ENCODE measurements around the gene ZNF524.
A peak's percentile ranks its signal among the peaks of the same experiment; 100 is the strongest.

ZNF524 gene

DNA sequence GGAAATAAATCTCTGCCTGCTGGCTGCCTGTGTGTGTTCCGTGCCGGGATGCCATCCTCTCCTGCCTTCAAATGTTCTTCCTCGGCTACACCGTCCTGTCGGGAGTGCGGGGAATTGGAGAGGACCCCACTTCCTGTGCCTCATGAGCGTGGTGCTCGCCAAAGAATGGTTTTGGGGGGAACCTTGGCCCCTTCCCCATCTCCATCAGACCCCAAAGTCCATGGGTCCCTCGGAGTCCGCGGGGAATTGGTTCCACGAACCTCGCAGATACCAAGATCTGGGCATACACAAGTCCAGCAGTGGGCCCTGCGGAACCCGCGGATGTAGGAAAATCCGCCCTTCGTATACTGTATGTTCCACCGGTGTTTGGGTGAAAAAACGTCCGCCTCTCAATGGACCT, 3.0 kb downstream of the ZNF524 start:
- no peak for DNase-seq

DNA sequence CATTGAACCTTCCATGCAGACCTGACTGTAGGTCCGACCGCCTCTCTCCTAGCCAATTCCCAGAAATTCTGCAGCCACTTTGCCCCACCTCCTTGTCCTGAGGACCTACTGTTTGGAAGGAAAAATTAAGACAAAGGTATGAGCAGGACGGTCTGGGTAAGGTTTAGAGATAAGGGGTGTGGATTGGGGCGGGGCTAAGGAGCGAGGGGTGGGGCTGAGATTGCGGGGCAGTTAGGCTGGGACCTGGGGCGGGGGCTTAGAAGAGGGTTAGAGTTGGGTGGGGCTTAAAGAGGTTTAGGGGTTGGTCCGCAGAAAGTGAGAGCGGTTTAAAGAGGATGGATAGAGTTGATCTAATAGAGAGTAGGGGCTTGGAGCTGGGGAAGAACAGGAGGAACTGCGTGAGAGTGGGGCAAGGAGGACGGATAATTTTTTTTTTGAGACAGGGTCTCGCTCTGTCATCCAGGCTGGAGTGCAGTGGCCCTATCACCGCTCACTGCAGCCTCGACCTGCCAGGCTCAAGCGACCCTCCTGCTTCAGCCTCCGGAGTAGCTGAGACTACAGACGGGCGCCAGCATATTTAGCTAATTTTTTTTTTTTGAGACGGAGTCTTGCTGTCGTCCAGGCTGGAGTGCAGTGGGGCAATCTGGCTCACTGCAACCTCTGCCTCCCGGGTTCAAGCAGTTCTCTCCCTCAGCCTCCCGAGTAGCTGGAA, 3.6 kb downstream of the ZNF524 start:
- DNase-seq: no peak

- DNase-seq: peak; percentile 98
Measured at GRCh38 chr19:55605207-55605636, 5.1 kb downstream of the ZNF524 start.

GRCh38 chr19:55605637-55606470, 5.8 kb downstream of the ZNF524 start, which contains the start of gene ZNF865:
Gene ZNF865 (plus strand): TSS chr19:55605647. CDS start chr19:55613619, 7,972 bp downstream.
- DNase-seq: peak; percentile 73

- DNase-seq: no peak
Measured at GRCh38 chr19:55606471-55606787, 6.3 kb downstream of the ZNF524 start.

DNA sequence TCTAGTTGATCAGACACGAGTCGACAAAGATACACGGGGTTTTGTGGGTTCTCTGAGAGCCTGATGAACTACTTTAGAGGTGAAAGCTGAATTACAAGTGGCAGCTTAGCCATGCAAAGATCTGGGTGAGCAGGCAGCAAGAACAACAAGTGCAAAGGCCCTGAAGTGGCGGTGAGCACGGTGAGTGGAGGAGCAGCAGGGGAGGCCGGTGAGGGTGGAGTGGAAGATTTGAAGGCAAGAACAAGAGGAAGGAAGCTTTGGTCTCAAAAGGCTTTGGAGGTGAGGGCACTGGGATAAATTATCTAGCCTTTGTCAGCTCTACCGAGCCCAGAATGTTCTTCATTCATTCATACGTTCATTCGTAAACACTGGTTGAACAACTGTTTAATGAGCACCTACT, 6.7 kb downstream of the ZNF524 start:
- DNase-seq: no peak

GRCh38 chr19:55609326-55609725, 9.2 kb downstream of the ZNF524 start:
- DNase-seq: no peak

GRCh38 chr19:55611300-55611982, 11.4 kb downstream of the ZNF524 start:
- no peak for DNase-seq

DNA sequence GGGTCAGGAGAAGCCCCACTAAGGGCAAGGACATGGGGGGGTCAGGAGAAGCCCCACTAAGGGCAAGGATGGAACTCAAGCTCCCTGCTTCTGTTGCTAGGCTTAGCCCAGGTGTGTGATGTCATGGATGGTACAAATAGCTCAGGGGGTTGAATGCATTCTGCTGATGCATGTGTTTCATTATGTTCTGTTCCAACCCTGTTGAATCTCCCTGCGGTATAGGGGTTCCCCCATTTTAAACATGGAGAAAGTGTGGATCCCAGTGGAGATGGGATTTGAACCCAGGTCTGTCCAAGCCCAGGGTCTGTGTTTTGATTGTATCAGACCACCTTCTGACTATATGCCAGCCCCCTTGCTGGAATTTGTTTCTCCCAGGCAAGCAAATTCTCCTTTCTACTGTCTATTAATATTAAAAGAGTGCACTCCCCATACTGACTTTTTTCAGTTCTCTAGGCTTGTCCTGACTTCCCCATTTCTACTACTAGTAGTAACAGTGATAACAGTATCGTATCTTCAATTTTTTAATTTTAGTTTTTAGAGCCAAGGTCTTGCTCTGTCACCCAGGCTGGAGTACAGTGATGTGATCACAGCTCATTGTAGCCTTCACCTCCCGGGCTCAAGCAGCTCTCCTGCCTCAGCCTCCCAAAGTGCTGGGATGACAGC, 12.0 kb downstream of the ZNF524 start:
- DNase-seq: no peak

DNA sequence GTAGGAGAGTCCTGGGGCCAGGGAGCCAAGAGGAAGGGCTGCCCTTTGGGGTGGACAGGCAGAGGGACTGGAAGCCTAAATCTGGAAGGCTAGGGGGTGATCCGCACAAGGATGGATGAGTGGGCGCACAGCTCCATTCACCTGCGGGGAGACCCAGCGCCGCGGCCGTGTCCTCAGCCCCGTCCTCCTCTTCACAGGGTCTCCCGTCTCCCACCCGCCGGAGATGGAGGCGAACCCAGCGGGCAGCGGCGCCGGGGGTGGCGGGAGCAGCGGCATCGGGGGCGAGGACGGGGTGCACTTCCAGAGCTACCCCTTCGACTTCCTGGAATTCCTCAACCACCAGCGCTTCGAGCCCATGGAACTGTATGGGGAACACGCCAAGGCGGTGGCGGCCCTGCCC, 13.3 kb downstream of the ZNF524 start:
- DNase-seq: no peak

- DNase-seq: no peak
Measured at GRCh38 chr19:55613930-55614710, 14.0 kb downstream of the ZNF524 start.

DNA sequence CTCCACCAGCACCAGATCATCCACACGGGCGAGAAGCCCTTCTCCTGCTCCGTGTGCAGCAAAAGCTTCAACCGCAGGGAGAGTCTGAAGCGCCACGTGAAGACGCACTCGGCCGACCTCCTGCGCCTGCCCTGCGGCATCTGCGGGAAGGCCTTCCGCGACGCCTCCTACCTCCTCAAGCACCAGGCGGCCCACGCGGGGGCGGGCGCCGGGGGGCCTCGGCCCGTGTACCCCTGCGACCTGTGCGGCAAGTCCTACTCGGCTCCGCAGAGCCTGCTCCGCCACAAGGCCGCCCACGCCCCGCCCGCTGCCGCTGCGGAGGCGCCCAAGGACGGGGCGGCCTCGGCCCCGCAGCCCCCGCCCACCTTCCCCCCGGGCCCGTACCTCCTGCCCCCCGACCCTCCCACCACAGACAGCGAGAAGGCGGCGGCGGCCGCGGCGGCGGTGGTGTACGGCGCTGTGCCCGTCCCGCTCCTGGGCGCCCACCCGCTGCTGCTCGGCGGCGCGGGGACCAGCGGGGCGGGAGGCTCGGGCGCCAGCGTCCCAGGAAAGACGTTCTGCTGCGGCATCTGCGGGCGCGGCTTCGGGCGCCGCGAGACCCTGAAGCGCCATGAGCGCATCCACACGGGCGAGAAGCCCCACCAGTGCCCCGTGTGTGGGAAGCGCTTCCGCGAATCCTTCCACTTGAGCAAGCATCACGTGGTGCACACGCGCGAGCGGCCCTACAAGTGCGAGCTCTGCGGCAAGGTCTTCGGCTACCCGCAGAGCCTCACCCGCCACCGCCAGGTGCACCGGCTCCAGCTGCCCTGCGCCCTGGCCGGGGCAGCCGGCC, 14.8 kb downstream of the ZNF524 start:
- DNase-seq: no peak

DNA sequence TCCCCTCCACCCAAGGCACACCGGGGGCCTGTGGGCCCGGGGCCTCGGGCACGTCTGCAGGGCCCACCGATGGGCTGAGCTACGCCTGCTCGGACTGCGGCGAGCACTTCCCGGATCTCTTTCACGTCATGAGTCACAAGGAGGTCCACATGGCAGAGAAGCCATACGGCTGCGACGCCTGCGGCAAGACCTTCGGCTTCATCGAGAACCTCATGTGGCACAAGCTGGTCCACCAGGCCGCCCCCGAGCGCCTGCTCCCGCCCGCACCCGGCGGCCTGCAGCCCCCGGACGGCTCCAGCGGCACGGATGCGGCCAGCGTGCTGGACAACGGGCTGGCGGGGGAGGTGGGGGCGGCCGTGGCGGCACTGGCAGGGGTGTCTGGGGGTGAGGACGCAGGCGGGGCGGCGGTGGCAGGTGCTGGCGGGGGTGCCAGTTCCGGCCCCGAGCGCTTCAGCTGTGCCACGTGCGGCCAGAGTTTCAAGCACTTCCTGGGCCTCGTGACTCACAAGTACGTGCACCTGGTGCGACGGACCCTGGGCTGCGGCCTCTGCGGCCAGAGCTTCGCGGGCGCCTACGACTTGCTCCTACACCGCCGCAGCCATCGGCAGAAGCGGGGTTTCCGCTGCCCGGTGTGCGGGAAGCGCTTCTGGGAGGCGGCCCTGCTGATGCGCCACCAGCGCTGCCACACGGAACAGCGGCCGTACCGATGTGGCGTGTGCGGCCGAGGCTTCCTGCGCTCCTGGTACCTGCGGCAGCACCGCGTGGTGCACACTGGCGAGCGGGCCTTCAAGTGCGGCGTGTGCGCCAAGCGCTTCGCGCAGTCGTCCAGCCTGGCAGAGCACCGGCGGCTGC, 15.7 kb downstream of the ZNF524 start:
- no peak for DNase-seq

GRCh38 chr19:55616395-55616875, 16.3 kb downstream of the ZNF524 start:
- no peak for DNase-seq

GRCh38 chr19:55617426-55617825, 17.3 kb downstream of the ZNF524 start:
- DNase-seq: no peak

DNA sequence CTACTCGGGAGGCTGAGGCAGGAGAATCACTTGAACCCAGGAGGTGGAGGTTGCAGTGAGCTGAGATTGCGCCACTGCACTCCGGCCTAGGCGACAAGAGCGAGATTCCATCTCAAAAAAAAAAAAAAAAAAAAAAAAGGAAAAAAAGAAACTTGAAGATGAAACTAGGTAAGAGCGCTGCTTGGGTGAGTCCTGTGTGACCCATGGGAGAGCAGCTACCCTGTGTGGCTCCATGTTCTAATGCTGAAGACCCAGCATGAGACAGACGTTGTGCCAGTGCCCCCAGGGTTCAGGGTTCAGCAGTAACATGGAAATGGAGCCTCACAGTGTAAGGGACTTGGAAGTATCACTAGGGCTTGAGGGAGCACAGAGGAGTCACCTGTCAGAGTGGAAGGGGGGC, 18.3 kb downstream of the ZNF524 start:
- no peak for DNase-seq

- no peak for DNase-seq
Measured at GRCh38 chr19:55619286-55619685, 19.2 kb downstream of the ZNF524 start.

GRCh38 chr19:55620410-55621204, 20.5 kb downstream of the ZNF524 start:
- DNase-seq: peak; percentile 34

- no peak for DNase-seq
Measured at GRCh38 chr19:55621205-55621672, 21.2 kb downstream of the ZNF524 start.

Data from CD4-positive, alpha-beta T cell treated with Interleukin-21 for 1 hour (primary cell).